Naive thymus-derived CD8-positive, alpha-beta T cell (primary cell): Measurements from ENCODE around the gene PALLD. TPM values are rescaled to one million over a fixed set of nuclear protein-coding genes. Genes with fewer than 3 reads are reported as not detected.

ENCODE experiments used
- ATAC-seq, 2 donors: fragments of 150-1000 bp; cut with Tn5 transposase in 1 of 2; sonication (Bioruptor Pico), chemical (Tn5 transposase) in 1 of 2; 1 replicate in 1 of 2; 2 replicates in 1 of 2; pipeline ENCODE4 v1.10.0; 2021; ENCODE audit warnings: mild to moderate bottlenecking in 2 of 2, moderate library complexity in 2 of 2
- POLR2A ChIA-PET: fragments of 350-600 bp; sonication (Branson Sonifier 250); formaldehyde crosslinking; loops from one replicate; lab custom pipeline; 2021; ENCODE audit warnings: antibody characterized with exemption; lab: Charles Lee
- DNase-seq, 10 donors: peaks; one replicate each; pipeline versions ENCODE4 v3.0.0 to v3.0.0-alpha.2; 2020 to 2022
- H3K27ac Mint-ChIP-seq, 10 donors: one replicate each; pipeline ENCODE4 v1.8.0; 2020 to 2022; ENCODE audit warnings: mild to moderate bottlenecking in 10 of 10, mixed read lengths in 10 of 10, moderate library complexity in 4 of 10, inconsistent platforms in 1 of 10
- H3K27me3 Mint-ChIP-seq, 5 donors: one replicate each; pipeline ENCODE4 v1.8.0; 2021 to 2022; ENCODE audit warnings: mixed read lengths in 5 of 5
- H3K36me3 Mint-ChIP-seq, 3 donors: one replicate each; pipeline ENCODE4 v1.8.0; 2020 to 2022; ENCODE audit warnings: mixed read lengths in 3 of 3, mild to moderate bottlenecking in 2 of 3, inconsistent platforms in 1 of 3
- H3K4me1 Mint-ChIP-seq, 4 donors: one replicate each; pipeline ENCODE4 v1.8.0; 2021 to 2022; ENCODE audit warnings: mixed read lengths in 4 of 4
- H3K4me3 Mint-ChIP-seq, 10 donors: one replicate each; pipeline ENCODE4 v1.8.0; 2020 to 2022; ENCODE audit warnings: mild to moderate bottlenecking in 10 of 10, mixed read lengths in 10 of 10, moderate library complexity in 6 of 10, inconsistent platforms in 1 of 10
- H3K9me3 Mint-ChIP-seq, 9 donors: one replicate each; pipeline ENCODE4 v1.8.0; 2020 to 2022; ENCODE audit warnings: mixed read lengths in 9 of 9, mild to moderate bottlenecking in 3 of 9, inconsistent platforms in 1 of 9, moderate library complexity in 1 of 9
- polyA plus RNA-seq, 3 donors: library from polyadenylated mRNA; unstranded; fragments of 300-500 nt; fragmentation: Illumina TruSeq; gene quantifications; one replicate each; pipeline ENCODE4 v1.2.3, GENCODE V29; 2021
- total RNA-seq, 8 experiments: library from RNA in 2 of 8; stranded (reverse) in 2 of 8; gene quantifications; one replicate each; pipeline ENCODE4 v1.2.3 and lab custom pipeline; 2021 to 2026

PALLD gene
- total and polyA plus RNA-seq, 5 experiments from 2014 or later, result 0.08 to 0.34 (median 0.32) TPM; not detected in 2

DNA sequence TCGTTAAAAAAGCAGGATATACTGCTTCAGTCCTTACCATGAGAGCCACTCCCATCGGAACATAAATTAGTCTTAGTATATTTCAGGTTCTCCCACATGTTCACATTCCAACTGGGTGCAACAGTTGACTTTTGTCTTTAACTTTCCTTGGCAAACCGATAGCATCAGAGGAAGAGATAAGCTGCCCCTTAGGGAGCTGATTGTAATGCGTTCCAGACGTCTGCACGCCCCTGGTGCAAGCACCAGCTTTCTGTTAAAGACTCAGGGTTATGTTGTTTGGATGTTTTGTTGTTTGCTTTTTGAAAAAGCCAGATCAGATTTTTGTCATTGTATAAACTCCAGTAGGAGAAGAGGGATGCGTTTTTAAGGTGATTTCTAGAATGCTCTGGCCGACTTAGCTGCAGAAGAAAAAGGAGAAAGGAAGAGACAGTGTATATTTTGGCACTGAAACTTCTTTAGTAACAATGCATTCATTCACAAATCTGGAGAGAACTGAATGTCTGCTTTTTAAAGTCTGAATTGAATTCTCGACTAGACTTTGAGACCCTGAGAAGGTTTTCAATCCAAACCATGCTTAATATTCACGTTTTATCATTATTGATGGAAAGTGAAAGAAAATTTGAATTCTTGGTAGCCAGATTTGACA, 352.3 kb downstream of the PALLD start:
- H3K9me3 Mint-ChIP-seq, result no peaks in the 10 kb centered on the region
- H3K4me1 Mint-ChIP-seq, result peaks cover 0 to 27% (median 12%) of the 10 kb centered on the region in 4 donors
- POLR2A ChIA-PET, result no interaction called here
- DNase-seq (no peak), ATAC-seq (no peak)
- peak overlapping the region in 4 of 10 donors; percentile 3 to 17 (median 6) for H3K4me3 Mint-ChIP-seq
- no peaks in the 10 kb centered on the region for H3K36me3 Mint-ChIP-seq
- H3K27me3 Mint-ChIP-seq, result peaks cover 1 to 15% (median 6%) of the 10 kb centered on the region in 5 donors
- H3K27ac Mint-ChIP-seq, result no peak overlapping the region

DNA sequence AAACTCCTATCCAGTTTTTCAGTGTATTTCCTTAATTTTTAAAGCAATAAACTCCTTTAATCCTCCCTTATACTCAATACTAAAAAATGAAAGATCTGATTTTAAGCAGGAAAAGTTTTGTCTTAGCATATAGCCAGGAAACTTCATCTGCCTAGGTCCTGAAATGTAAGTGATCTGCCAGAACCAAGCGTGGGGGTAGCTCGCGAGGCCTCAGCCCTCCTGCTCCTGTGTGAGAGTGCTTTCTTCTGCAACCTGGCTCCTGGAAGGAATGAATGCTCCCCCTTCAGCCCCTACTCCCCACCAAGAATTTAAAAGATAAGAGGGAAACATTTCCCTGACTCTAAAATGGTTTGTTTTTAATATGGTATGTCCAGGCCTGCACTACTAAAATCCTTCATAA, 353.1 kb downstream of the PALLD start:
- POLR2A ChIA-PET, result no interaction called here
- Mint-ChIP-seq H3K9me3 (no peaks in the 10 kb centered on the region), H3K4me1 (peaks cover 0 to 27% (median 12%) of the 10 kb centered on the region in 4 donors), H3K36me3 (no peaks in the 10 kb centered on the region), H3K4me3 (no peak overlapping the region), H3K27me3 (peaks cover 0 to 11% (median 2%) of the 10 kb centered on the region in 5 donors), H3K27ac (no peak overlapping the region)
- DNase-seq (no peak), ATAC-seq (no peak)

DNA sequence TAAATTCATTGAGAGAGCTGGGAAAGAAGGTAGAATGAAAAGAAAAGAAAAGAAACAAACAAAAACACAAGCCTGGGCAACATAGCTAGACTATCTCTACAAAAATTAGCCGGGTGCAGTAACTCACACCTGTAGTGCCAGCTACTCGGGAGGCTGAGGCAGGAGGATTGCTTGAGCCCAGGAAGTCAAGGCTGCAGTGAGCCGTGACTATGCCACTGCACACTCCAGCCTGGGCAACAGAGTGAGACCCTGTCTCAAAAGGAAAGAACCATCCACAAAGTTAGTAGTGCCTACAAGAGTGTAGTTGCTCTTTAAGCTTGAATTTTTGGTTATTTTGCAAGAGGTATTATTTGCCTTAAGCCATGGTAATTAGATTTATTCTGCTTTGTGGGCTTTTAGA, 355.5 kb downstream of the PALLD start:
- H3K4me1 Mint-ChIP-seq, result peaks cover 0 to 27% (median 12%) of the 10 kb centered on the region in 4 donors
- no peaks in the 10 kb centered on the region for H3K9me3 Mint-ChIP-seq
- DNase-seq, result no peak
- H3K27ac Mint-ChIP-seq, result no peak overlapping the region
- POLR2A ChIA-PET, result no interaction called here
- no peak overlapping the region for H3K4me3 Mint-ChIP-seq
- peaks cover 0 to 10% (median 0%) of the 10 kb centered on the region in 5 donors for H3K27me3 Mint-ChIP-seq
- ATAC-seq, result no peak
- H3K36me3 Mint-ChIP-seq, result no peaks in the 10 kb centered on the region

DNA sequence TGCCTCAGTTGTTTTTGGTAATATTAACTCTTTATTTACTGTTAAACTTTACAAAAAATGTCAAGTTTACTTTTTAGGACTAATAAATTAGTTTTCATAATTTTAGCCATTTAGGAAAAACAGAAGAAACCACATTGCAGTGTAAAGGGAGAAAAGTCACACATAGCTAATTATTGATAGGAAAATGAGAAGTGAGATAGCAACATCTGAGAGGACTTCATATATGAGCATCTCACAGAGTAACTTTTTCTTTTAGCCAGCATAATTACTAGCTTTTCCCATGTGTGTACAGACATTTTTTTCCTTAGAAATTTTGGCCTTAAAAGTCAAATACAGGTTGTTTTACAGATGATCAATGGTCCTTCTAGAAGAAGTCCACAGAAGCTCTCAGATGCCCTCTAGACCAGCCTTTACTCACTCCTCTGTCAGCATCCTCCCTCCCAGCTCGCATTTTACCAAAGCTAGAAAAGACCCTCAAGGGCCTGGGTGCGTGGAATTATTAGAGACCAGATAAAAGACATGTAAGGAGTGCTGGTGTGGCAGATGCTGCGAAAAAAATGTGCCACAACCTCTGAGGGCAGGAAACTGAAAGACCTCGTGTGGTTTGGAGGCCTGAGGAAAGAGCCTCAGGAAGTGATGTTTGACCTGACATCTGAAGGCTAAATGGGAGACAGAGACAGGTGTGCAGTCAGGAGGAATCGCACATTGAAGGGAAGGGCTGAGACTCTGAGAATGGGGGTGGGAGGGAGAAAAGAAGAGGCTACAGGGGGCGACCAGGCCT, 356.3 kb downstream of the PALLD start:
- Mint-ChIP-seq H3K4me3 (no peak overlapping the region), H3K9me3 (no peaks in the 10 kb centered on the region), H3K36me3 (no peaks in the 10 kb centered on the region), H3K27me3 (peaks cover 0 to 10% (median 0%) of the 10 kb centered on the region in 5 donors), H3K4me1 (peaks cover 0 to 26% (median 11%) of the 10 kb centered on the region in 4 donors), H3K27ac (no peak overlapping the region)
- POLR2A ChIA-PET, result no interaction called here
- ATAC-seq (no peak), DNase-seq (no peak)

DNA sequence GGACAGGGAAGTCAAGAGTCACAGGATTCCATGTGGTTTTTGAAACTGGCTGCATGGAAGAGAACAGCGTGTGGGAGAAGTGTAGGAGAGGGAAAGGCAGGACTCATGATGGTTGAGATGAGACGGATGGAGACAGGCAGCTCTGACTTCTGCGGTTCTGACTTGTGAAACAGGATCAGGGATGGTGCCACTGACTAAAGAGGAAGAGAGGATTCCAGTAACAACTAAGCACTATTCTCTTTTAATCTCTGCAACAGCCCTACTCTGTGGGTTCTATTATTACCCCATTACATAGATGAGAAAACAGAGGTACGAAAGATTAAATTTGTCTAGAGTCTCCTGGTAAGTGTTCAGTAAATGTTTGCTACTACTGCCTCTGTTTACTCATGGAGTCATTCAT, 356.9 kb downstream of the PALLD start:
- Mint-ChIP-seq H3K27ac (no peak overlapping the region), H3K9me3 (no peaks in the 10 kb centered on the region), H3K27me3 (peaks cover 0 to 10% (median 0%) of the 10 kb centered on the region in 5 donors), H3K4me3 (no peak overlapping the region), H3K4me1 (peaks cover 0 to 19% (median 10%) of the 10 kb centered on the region in 4 donors), H3K36me3 (no peaks in the 10 kb centered on the region)
- DNase-seq (no peak), ATAC-seq (no peak)
- POLR2A ChIA-PET, result no interaction called here

DNA sequence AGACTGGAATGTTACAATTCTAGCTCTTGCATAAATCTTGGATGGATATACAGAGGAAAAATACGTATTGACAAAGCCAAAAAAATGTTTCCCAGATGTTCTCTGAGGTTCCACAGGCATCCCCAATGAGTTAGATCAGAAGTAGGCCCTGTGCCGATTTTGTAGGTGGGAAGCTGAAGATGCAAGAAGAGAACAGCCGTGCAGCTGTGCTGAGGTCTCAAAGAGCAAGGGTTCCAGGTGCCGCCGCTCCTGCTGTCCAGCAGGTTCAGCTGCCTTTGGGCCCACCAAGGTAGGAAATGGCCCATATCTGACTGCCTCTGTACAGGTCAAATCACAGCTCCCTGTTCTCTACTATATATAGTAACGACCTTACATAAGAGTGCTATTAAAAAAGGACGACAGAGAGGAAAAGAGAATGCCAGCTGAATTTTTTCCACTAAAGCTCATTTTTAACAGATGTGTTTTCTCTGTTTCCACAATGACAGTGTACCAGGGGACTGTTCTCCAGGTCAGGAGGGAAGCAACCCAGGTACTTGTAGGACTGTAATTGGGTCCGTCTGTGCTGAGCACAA, 357.6 kb downstream of the PALLD start:
- Mint-ChIP-seq H3K27me3 (peaks cover 0 to 6% (median 0%) of the 10 kb centered on the region in 5 donors), H3K4me1 (peaks cover 0 to 13% (median 8%) of the 10 kb centered on the region in 4 donors), H3K36me3 (no peaks in the 10 kb centered on the region), H3K27ac (no peak overlapping the region), H3K4me3 (no peak overlapping the region), H3K9me3 (no peaks in the 10 kb centered on the region)
- DNase-seq (no peak), ATAC-seq (no peak)
- POLR2A ChIA-PET, result no interaction called here

- H3K27ac Mint-ChIP-seq, result no peak overlapping the region
- peaks cover 0 to 8% (median 0%) of the 10 kb centered on the region in 5 donors for H3K27me3 Mint-ChIP-seq
- DNase-seq (no peak), ATAC-seq (no peak)
- no peaks in the 10 kb centered on the region for H3K9me3 Mint-ChIP-seq
- H3K4me3 Mint-ChIP-seq, result no peak overlapping the region
- peaks cover 0 to 11% (median 8%) of the 10 kb centered on the region in 4 donors for H3K4me1 Mint-ChIP-seq
- POLR2A ChIA-PET, result no interaction called here
- H3K36me3 Mint-ChIP-seq, result no peaks in the 10 kb centered on the region
These were observed 359.5 kb downstream of the PALLD start for GRCh38 chr4:168856312-168856711.

GRCh38 chr4:168857009-168857408, 360.2 kb downstream of the PALLD start:
- no peaks in the 10 kb centered on the region for H3K36me3 Mint-ChIP-seq
- ATAC-seq (no peak), DNase-seq (no peak)
- POLR2A ChIA-PET, result no interaction called here
- no peak overlapping the region for H3K4me3 Mint-ChIP-seq
- H3K27me3 Mint-ChIP-seq, result peaks cover 0 to 8% (median 0%) of the 10 kb centered on the region in 5 donors
- peaks cover 0 to 11% (median 8%) of the 10 kb centered on the region in 4 donors for H3K4me1 Mint-ChIP-seq
- H3K27ac Mint-ChIP-seq, result no peak overlapping the region
- H3K9me3 Mint-ChIP-seq, result no peaks in the 10 kb centered on the region

DNA sequence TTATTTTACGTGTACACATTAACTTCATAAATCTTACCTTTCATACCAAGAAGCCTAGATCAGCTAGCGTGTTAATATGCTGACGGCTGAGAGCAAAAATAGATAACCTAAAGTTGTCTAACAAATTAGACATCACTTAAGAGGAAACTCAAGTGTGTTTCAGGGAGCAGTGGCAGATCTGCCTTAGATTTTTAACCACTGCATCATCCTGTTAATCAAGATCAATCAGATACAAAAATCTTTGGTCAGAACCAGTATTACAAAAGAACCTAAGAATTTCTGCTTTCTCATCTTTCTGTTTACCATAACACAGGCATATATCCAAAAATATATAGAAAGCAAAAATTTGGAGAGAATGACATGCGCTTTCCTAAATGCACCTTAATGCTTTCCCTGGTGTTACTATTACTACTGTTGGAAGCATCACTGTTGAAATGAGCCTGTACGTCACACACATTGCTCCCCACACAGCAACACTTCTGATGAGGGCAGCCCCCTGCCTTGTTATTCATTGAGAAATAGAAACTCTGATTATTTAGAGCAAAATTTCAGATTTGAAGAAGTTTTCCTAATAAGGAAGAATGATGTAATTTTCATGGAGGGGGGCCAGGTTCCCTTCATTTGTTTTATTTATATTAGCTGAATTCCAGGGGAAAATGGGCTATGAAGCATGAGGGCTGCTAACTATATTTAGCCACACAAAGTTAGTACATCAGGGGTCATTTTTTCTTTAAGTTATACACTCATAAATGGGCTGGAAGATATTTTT, 360.9 kb downstream of the PALLD start:
- no peak overlapping the region for H3K27ac Mint-ChIP-seq
- POLR2A ChIA-PET, result no interaction called here
- H3K27me3 Mint-ChIP-seq, result peaks cover 0 to 8% (median 0%) of the 10 kb centered on the region in 5 donors
- no peaks in the 10 kb centered on the region for H3K9me3 Mint-ChIP-seq
- no peak overlapping the region for H3K4me3 Mint-ChIP-seq
- H3K36me3 Mint-ChIP-seq, result no peaks in the 10 kb centered on the region
- DNase-seq, result no peak
- ATAC-seq, result no peak
- peaks cover 0 to 11% (median 8%) of the 10 kb centered on the region in 4 donors for H3K4me1 Mint-ChIP-seq

DNA sequence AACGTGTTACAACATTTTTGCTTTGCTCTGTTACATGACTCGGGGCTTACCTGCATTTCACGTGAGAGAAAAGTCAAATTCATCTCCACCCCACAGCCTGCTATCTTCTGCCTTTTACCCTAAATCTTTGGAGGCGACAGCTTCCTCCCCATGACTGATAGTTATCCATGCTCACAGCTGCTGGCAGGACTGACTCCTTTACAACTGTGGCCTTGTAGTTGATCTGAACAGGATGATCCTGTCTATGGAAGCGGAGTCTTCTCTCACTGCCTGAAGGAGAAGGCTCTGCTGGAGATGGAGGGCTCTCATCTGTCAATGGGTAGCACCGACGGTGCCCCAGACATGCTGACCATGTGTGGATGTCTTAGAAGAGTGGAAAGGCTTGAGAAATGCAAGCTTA, 362.2 kb downstream of the PALLD start:
- no peaks in the 10 kb centered on the region for H3K9me3 Mint-ChIP-seq
- DNase-seq (no peak), ATAC-seq (no peak)
- no peaks in the 10 kb centered on the region for H3K4me1 Mint-ChIP-seq
- no peaks in the 10 kb centered on the region for H3K36me3 Mint-ChIP-seq
- peaks cover 0 to 4% (median 0%) of the 10 kb centered on the region in 5 donors for H3K27me3 Mint-ChIP-seq
- H3K27ac Mint-ChIP-seq, result no peak overlapping the region
- POLR2A ChIA-PET, result no interaction called here
- H3K4me3 Mint-ChIP-seq, result no peak overlapping the region

DNA sequence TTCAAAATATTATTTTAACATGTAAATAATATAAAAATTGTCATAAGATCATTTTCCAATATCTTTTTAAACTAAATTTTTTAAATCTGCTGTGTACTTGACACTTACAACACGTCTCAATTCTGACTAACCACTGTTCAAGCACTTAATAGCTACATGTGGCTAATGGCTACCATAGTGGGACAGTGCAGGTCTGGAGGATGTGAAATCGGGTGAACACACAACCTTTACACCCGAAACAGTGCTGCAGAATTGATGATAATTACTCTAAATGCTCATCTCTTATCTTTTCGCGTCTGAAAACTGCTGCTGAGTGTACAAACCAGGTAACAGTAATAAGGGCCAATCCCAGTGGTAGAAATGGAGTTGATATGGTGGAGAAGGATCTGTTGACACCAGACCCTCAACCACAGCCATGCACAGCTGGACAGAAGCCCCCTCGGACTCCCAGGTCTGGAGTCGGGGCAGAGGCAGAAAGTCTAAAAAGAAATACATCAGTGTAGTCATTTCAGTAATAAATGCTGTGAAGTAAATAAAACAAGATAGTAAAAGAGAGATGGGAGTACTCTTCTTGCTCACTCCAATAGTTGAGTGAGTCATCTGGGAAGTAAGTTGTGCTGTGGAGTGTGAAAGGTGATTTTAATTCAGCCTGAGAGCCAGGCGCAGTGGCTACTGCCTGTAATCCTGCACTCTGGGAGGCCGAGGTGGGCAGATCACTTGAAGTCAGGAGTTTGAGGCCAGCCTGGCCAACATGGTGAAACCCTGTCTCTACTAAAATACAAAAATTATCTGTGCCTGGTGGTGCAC, 363.2 kb downstream of the PALLD start:
- H3K27me3 Mint-ChIP-seq, result peaks cover 0 to 4% (median 0%) of the 10 kb centered on the region in 5 donors
- DNase-seq, result no peak
- H3K9me3 Mint-ChIP-seq, result no peaks in the 10 kb centered on the region
- H3K4me1 Mint-ChIP-seq, result no peaks in the 10 kb centered on the region
- POLR2A ChIA-PET, result no interaction called here
- no peak overlapping the region for H3K27ac Mint-ChIP-seq
- ATAC-seq, result no peak
- H3K36me3 Mint-ChIP-seq, result no peaks in the 10 kb centered on the region
- no peak overlapping the region for H3K4me3 Mint-ChIP-seq

GRCh38 chr4:168860827-168861226, 364.0 kb downstream of the PALLD start:
- no peak for DNase-seq
- Mint-ChIP-seq H3K27ac (no peak overlapping the region), H3K4me1 (no peaks in the 10 kb centered on the region), H3K9me3 (no peaks in the 10 kb centered on the region), H3K27me3 (peaks cover 0 to 4% (median 0%) of the 10 kb centered on the region in 5 donors), H3K4me3 (no peak overlapping the region), H3K36me3 (no peaks in the 10 kb centered on the region)
- POLR2A ChIA-PET, result no interaction called here
- no peak for ATAC-seq
